ENCODE results near the gene UNC50.

UNC50 gene

GRCh38 chr2:98665677-98666076, 57.3 kb downstream of the UNC50 start:
- no peak for DNase-seq (ENCODE audit: low read depth)

All from stimulated activated CD8-positive, alpha-beta memory T cell treated with anti-CD3 and anti-CD28 coated beads, Interleukin-12 subunit alpha, Interleukin-12 subunit beta, amount 100 ng/mL, for 1 hour (primary cell).